ENCODE results near the gene SORBS2. TPM values are rescaled to one million over a fixed set of nuclear protein-coding genes. Genes with fewer than 3 reads are reported as not detected.

Gene SORBS2
- polyA plus RNA-seq, 2 of the 4 experiments (the other 2 are of a cell fraction), result 0.23 to 0.90 TPM

- DNase-seq (ENCODE audit: low read depth in 1 of 2, low spot score in 1 of 2) (no peak), FAIRE-seq (no peak), ATAC-seq (no peak)
- CTCF ChIA-PET, result interaction anchor here (2.9 kb wide), 1 partner anchor 10 kb away, joined by 13 read pairs; no protein-coding TSS in a partner anchor
- no peak overlapping the region for H3K4me3 ChIP-seq
- H3K9me3 ChIP-seq, result no peaks in the 10 kb centered on the region
- no peaks in the 10 kb centered on the region for H3K4me1 ChIP-seq
- TF ChIP-seq EHF (CRISPR knock-in tag; IDR thresholded peaks at IDR 0.05) (no peak), ELK1 (IDR thresholded peaks at IDR 0.05; ENCODE audit: low read depth, low read length) (no peak), ZFP36 (IDR thresholded peaks at IDR 0.05; ENCODE audit: borderline replicate concordance, partially characterized antibody) (no peak), CBX2 (IDR thresholded peaks at IDR 0.05; ENCODE audit: borderline replicate concordance, low read depth) (no peak), POLR2AphosphoS2 (conservative IDR thresholded peaks at IDR 0.05; ENCODE audit: low read length) (no peak), EHMT2 (IDR thresholded peaks at IDR 0.05; ENCODE audit: low read depth) (no peak), GATA3 (IDR thresholded peaks at IDR 0.05; ENCODE audit: borderline replicate concordance) (no peak), MYC (IDR thresholded peaks at IDR 0.05; ENCODE audit: borderline replicate concordance, low read length) (no peak), JUN (IDR thresholded peaks at IDR 0.05) (no peak), TP53 (CRISPR knock-in tag; IDR thresholded peaks at IDR 0.05) (no peak), RNF2 (IDR thresholded peaks at IDR 0.05; ENCODE audit: borderline replicate concordance, low read depth) (no peak), RCOR1 (IDR thresholded peaks at IDR 0.05; ENCODE audit: low read depth, low read length) (no peak), HOXA7 (CRISPR knock-in tag; IDR thresholded peaks at IDR 0.05) (no peak), MAZ (IDR thresholded peaks at IDR 0.05; ENCODE audit: borderline replicate concordance, low read depth, low read length) (no peak), REST (IDR thresholded peaks at IDR 0.05) (no peak), NR3C1 (IDR thresholded peaks at IDR 0.05) (no peak)
- WGBS (ENCODE audit: missing lambda C conversion rate), result 85% methylated on average over 31 of the region's 32 CpGs
- H3K27ac ChIP-seq, result no peak overlapping the region
- H3K4me2 ChIP-seq, result no peak overlapping the region
- POLR2A ChIA-PET, result no interaction called here
Measured at GRCh38 chr4:185587427-185588161, 224.4 kb downstream of the SORBS2 start.

DNA sequence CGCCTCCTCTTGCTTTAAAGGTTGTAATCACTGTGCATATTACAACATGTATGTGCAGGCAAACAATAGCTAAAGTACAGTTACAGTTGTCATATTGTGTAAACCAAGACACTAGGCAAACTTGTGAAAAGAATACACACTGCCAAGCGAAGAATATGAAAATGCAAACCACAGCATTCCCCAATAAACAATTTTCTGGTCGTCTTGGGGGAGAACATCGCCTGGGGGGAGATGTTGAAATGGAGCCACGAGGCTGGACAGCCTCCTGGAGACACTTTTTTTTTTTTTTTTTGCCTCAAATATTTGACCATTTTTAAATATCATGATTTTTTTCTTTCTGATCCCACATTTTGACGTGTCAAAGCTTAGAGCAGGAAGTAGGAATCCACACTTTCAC is 225.0 kb downstream of the SORBS2 start:
- DNase-seq (ENCODE audit: low read depth in 1 of 2, low spot score in 1 of 2) (no peak), ATAC-seq (no peak), FAIRE-seq (no peak)
- Histone ChIP-seq H3K4me2 (no peak overlapping the region), H3K4me1 (no peaks in the 10 kb centered on the region), H3K27ac (no peak overlapping the region), H3K9me3 (no peaks in the 10 kb centered on the region), H3K4me3 (no peak overlapping the region)
- CTCF ChIA-PET, result interaction anchor here (2.9 kb wide), 1 partner anchor 11 kb away, joined by 13 read pairs; no protein-coding TSS in a partner anchor
- WGBS (ENCODE audit: missing lambda C conversion rate), result 33% methylated on average over 6 of the region's 6 CpGs
- POLR2A ChIA-PET, result no interaction called here
- no peak for TF ChIP-seq ELK1 (IDR thresholded peaks at IDR 0.05; ENCODE audit: low read depth, low read length)
- TF ChIP-seq HEYL (CRISPR knock-in tag; IDR thresholded peaks at IDR 0.05), result no peak
- TF ChIP-seq EHMT2 (IDR thresholded peaks at IDR 0.05; ENCODE audit: low read depth), result no peak
- no peak for TF ChIP-seq JUNB (IDR thresholded peaks at IDR 0.05)
- TF ChIP-seq JUN (IDR thresholded peaks at IDR 0.05), result no peak
- no peak for TF ChIP-seq PBX3 (IDR thresholded peaks at IDR 0.05)
- TF ChIP-seq HDAC2 (IDR thresholded peaks at IDR 0.05), result no peak
- no peak for TF ChIP-seq SMC3 (IDR thresholded peaks at IDR 0.05)
- no peak for TF ChIP-seq ZSCAN20 (CRISPR knock-in tag; IDR thresholded peaks at IDR 0.05)
